Panc1 (cell line): ENCODE results near the gene NR2F6.

Source experiments
- CTCF ChIP-seq: fragments of 450-650 bp; IDR thresholded peaks from 2 replicates; pipeline ENCODE4 v1.5.1; 2017; ENCODE audit warnings: mild to moderate bottlenecking
- POLR2AphosphoS5 ChIP-seq: IDR thresholded peaks from 2 replicates; pipeline ENCODE4 v1.6.1; 2012; ENCODE audit warnings: mild to moderate bottlenecking, low read depth, low read length, moderate library complexity
- SIN3A ChIP-seq: IDR thresholded peaks from 2 replicates; pipeline ENCODE4 v1.6.1; 2012; ENCODE audit warnings: low read depth, mild to moderate bottlenecking, low read length, moderate library complexity, borderline replicate concordance; ENCODE audit not compliant: insufficient read depth
- TCF7L2 ChIP-seq: IDR thresholded peaks from 2 replicates; pipeline ENCODE4 v1.6.1; 2011; ENCODE audit warnings: mild to moderate bottlenecking, low read depth, low read length, inconsistent platforms

- no peak for TF ChIP-seq SIN3A
- no peak for TF ChIP-seq CTCF
- TF ChIP-seq POLR2AphosphoS5 = peak; percentile 13; the same call in 1 of the 2 replicates
- TF ChIP-seq TCF7L2 = peak; percentile 47; the same call in 1 of the 2 replicates
Observed at GRCh38 chr19:17236811-17237543, 8.7 kb downstream of the NR2F6 start.
